Activated CD8-positive, alpha-beta memory T cell treated with anti-CD3 and anti-CD28 coated beads for 48 hours (primary cell): ENCODE data around the gene RASAL1.

Source experiments
- DNase-seq, 3 experiments: peaks; one replicate each; pipeline ENCODE4 v3.0.0-alpha.2; 2020; ENCODE audit warnings: low read depth in 2 of 3, low spot score in 2 of 3

The RASAL1 gene

GRCh38 chr12:113077859-113078255 lies 57.7 kb downstream of the RASAL1 start:
- no peak for DNase-seq

GRCh38 chr12:113077057-113077858 lies 58.3 kb downstream of the RASAL1 start:
- no peak for DNase-seq

DNA sequence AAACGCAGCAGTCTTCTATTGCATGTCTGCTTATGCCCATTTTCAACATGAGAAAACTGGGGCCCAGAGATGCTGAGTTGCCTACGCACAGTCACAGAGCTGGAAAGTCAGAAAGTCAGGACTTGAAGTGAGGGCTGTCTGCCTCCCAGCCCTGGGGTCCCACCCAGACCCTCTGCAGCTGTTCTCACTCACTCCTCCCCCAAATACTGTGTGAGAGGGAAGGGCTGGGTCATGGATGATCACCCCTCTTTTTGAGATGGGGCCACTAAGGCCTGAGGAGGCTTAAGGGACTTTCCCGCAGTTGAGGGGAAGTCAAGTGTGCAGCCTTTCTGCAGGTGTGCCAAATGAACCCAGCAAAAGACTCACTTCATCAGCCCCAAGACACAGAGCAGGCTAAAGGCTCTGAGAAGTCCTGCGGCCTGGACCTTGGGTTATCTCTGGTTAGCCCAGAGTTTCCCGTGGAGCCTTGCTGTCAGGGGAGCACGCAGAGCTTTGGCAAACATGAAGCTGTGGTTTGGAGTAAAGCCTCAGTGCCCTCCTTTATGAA lies 60.4 kb downstream of the RASAL1 start:
- no peak for DNase-seq

DNA sequence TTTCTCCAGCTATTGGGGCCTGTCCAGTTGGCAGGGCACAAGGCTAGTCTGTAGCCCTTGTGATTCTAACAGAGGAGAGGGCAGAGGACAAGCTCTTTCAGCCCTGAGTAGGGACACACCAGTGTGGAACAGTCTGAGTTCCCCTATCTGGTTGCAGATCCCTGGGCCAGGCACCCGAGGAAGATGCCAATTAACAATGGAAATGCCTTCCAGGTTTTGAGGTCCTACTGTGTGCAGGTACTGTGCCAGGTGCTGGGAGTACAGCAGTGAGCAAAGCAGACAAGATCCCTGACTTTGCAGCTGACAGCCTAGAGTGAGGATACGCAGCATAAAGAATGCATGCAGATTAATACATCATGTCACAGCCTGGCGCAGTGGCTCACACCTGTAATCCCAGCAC lies 62.0 kb downstream of the RASAL1 start:
- DNase-seq = no peak

DNA sequence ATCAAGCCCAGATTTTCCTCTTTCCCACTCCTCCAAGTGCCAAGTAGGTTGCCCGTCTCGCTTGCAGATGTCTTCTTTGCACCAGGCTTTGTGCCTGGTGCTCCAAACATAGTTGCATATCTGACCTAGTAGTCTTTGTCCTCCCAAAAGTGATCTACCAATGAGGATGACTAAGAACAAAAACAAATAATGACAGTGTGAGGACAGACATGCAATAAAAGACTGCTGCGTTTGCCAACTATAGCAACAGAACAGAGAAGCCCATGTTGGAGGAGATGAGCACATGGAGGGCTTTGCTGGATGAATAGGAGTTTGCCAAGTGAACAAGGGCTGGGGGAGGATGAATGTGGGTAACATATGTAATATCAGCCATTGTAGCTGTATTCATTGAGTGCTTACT lies 63.4 kb downstream of the RASAL1 start:
- DNase-seq = no peak

DNA sequence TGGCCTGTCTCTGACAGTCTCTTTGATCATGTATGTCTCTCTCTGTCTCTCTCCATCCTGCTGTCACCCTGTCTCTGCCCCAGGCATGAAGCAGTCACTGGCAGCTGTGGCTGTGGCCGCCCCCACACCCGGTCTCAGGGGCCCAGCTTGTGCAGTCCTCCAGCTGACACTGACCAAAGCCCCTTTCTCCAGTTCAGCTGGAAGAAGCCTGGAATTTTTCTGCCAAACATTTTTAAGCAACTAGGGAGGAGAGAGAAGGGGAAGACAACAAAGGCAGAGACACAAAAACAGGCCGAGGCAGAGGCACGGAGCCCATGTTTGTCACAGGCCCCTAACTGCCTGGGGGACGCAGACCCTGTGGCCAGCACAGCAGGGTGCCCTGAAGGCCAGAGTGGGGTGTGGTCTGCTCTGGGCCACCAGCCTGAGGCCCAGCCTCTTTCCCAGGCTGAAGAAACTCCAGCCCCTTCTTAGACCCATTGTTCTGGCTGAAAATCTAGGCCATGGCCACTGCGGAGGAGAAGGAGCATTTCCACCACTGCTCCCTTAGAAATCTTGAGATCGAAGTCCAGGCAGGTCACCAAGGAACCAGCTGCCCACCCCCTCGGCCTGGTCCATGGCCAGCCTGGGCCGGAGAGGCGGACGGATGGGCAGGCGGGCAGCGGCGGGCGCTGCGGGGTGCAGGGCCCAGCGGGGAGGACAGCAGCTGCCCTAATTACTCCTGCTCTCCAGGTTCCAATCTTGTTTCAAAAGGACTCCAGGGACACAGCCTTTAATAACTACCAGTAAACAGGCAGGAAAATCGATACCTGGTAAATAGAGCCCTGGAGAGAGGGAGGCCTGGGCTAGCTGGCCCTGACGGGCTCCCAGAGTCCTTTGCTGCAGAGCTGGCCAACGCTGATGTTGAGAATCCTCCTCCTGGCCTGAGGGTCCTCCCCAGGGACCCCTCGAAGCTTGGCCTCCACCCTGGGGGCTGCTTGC lies 64.1 kb downstream of the RASAL1 start:
- DNase-seq = no peak

GRCh38 chr12:113070117-113070906 lies 65.2 kb downstream of the RASAL1 start:
- DNase-seq = peak in 2 of 3 experiments; percentile 38 to 41

DNA sequence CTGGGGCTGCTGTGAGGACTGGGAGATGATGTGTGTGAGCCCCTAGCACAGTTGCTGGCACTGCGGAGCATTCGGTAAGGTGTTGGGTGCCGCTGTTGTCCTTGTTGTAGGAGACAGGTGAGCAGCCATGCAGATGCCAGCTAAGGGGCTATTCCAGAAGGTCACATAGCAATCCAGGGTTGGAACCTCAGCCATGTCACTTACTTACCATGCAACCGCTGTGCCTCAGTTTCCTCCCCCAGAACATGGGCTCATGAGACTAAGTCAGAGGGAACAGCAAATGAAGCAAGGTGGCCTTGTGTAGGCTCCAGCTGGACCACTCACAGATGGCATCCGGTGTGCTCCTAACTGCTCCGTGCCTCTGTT lies 65.8 kb downstream of the RASAL1 start:
- DNase-seq = no peak

DNA sequence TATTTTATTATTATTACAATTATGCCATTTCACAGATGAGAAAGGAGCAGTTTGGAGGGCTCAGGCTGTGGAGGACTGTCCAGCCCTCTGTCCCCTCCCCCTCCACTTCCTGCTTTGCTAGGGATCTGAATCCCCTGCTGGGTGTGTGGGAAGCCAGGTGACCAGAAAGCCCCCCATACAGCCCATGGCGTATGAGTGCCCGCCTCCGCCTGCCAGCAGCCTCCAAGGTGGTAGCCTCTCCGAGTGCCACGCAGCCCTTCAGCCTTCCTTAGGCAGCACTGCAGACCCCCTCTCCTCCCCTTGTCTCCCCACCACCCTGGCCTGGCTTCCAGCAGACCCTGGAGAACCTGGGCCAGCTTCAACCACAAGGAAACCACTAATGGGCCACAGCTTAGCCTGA lies 66.4 kb downstream of the RASAL1 start:
- DNase-seq = no peak

DNA sequence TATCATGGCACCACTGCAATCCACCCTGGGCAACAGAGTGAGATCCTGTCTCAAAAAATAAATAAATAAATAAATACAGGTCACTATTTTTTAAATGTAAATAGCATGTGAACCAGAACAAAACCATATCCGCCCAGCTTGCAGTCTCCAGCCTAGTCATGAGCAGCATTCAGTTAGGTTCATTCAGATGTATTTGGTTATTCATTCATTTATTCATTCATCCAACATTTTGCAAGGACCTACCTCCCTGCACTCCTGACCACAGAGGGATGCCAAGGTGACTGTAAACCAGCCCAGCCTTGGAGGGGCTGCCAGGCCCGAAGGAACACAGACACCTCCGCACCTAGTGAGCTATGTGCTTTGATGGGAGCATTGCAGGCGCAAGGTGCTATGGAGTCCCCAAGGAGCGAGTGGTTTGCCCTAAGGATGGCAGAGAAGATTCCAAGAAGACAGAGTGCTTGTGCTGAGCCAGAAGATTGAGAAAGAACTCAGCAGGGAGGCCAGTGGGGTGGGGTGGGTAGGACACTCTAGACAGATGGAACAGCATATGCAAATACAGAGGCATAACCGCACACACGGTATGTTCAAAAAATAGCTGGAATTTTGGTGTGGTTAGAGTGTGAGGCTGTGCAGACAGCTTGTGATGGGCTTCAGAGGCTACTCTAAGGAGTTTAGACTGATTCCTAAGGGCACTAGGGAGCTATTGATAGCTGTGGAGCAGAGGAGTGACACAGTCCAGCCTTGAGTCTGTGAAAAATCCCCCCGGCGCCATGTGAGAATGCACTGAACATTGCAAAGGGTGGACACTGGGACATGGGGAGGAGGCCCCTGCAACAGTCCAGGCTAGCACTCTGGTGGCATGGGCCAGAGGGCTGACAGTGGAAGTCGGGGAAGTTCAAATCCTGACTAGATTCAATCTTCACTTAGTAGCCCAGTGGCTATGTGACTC lies 67.3 kb downstream of the RASAL1 start:
- DNase-seq = no peak

DNA sequence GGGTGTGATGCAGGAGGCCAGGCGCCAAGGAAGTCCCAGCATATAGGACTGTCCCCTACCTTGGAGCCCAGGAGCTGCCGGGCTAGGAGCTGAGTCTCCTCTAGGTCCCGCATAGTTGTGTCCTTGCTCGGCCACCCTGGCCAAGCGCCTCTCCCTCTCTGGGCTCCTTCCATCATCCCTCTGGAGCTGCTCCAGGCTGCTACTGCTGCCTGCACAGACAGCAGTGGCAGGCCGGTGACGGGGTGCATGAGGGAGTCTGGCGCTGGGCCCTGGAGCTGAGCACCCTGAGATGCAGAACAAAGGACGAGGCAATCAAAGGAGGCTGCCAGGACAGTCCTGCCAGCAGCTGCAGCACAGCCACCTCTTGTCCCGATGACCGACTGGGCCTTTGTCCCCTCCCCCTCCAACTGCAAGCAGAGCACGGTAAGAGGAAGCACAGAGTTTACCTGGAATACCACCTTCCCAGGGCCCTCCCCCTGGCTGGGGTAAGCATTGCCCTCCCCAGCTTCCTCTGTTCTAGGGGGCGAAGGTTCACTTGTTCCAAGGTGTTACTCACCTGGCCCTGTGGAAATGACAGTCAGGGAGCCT lies 68.7 kb downstream of the RASAL1 start:
- DNase-seq = no peak

DNA sequence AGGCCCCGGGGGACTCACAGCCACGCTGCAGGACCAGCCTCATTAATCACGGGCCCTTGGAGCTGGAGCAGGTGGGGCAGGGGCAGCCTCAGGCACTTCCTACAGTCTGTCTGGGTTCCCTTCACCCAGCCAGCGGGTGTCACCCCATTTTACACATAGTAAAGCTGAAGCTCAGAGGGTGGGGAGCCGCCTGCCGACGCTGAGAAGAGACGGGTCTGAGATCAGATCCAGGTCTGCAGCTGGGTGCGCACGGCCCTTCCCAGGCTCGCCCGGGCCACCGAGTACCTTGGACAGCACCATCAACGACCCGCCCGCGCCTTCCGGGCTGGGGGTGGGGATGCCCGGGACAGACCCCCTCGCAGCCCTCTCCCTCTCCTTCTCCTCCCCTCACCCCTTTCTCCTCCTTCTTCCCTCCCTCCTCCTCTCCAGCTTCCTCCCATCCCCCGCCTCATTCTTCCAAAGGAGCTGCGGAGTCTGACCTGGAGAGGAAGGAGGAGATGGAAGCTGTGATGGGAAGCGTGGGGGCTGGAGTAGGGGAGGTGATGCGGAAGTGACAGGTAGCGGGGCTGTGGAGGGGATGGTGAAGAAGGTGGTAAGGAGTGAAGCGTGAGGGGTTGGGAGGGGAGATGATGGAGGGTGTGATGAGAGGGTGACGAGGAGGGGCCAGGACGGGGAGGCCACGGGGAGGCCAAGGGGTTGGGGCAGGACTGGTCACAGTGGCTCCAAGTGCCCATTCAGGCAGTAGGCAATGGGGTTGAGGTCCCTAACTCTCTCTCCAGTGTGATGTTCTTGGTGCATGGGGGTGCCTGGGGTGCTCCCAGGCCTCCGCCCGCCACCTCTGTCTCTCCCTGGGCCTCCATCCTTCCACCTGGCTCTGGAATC lies 70.2 kb downstream of the RASAL1 start:
- DNase-seq = no peak

DNA sequence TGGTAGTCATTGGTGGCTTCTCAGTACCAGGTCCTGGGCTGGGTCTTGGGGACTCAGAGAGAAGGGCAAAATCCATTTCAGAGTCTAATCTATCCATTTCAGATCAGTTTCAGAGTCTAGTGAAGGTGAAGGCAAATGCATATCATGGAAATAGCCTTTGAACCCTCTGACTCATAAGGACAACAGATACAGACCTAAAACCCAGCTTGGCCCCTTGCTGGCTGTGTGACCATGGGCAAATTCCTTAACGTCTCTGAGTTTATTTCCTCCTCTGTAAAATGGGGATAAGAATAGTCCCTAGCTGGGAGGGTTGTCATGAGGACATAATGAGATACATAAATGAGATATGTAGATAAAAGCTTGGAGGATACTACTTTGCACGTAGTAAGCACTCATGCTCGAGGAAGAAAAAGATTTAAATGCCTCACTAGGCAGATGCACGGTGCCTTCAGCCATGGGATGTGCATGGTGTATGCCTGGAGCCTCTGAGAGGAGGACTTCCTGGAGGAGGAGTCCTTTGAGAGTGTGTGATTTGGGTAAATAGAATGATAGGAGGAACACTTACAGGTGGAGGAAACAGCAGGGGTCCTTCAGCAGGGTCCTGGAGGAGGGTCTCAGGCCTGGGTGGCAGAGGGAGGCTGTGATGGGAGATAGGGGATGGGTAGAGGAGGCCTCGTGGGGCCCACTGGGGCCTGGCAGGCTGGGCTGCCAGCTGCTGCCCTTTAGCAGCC lies 71.0 kb downstream of the RASAL1 start:
- DNase-seq = no peak

- no peak for DNase-seq
These were observed 71.9 kb downstream of the RASAL1 start for GRCh38 chr12:113063396-113064350.

DNA sequence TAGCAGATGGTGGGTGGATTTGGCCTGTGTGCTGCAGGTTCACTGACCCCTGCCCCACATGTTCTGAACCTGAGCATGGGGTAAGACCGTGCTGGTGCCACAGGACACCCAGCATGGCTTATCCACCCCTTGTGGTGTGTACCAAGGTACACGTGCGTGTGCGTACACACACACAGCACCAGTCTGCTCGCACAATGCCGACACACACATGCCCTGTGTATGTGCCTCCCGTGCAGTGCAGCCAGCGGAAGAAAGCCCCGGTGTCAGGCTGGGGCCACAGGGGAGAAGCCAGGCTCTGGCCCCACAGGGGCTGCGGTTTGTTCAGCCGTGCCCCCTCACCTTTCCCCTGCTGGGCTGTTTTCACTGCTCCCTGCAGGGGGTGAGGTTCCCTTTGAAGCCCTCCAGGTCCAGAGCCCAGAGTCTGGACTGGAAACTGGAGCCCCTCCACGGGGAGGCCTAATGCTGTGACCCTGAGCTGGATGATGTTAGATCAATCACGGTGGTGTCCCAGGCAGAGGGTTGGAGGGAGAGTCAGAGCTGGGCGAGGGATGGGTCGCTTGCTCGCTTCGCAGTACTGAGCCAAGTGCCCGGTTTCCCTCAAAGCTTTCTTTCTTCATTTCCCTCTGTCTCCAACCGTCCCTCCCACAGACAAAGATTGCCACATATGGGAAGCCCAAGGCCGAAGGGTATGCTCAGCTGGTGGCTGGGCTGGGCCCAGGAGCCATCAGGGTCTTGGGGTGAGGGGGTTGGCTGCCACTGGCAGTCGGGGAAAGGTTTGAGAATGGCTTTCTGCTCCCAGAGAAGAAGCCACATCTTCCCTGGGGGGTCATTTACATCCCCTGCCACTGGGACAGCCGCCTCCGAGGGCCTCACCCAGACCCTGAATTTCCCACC lies 72.8 kb downstream of the RASAL1 start:
- no peak for DNase-seq
